Measurements from ENCODE around the gene YBX1.

Gene YBX1

DNA sequence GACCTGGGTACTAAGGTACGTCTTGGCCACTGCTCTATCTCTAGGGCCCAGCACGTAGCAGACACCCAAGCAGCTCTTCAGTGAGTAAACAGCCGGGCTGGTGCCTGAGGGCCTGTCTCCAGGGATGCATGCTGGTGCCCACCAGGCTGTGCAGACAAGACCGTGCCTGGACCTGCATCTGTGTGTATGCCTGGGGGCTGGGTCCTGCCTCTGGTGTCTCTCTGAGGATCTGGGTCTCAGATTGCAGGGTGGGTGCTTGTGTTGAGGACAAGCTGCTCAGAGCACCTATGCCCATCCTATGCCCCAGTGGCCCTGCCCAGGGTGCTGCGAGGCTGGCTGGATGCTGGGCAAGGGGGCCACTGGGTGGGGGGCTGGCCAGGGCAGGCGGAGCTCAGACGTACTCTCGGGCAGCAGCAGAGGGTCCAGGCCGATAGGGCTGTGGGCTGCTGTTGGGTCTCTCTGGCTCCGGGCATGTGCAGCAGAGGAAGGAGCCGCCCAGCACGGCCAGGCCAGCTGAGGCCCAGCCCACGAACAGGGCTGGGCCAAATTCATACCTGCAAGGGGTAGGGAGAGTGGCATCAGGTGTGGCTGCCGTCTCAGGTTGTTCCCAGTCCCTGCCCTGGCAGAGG is 53.4 kb downstream of the YBX1 start:
- DNase-seq: no peak

DNA sequence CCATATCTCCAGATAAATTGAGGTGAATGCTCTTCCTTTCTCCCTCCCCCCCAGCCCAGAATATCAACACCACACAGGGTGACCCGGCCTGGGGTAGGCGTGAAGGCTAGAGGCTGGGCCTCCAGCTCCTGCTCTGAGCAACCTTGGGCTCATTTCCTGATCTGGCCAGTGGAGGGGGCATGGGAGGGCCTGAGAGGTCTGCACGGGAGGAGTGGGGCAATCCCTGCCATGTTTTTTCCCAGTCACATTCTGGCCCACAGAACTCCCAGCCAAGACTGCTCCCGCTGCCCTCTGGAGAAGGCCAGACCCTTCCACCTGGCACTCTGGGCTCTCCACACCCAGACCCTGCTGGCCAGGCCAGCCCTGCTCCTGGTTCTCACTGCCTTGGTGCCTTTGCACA is 53.9 kb downstream of the YBX1 start:
- no peak for DNase-seq

DNA sequence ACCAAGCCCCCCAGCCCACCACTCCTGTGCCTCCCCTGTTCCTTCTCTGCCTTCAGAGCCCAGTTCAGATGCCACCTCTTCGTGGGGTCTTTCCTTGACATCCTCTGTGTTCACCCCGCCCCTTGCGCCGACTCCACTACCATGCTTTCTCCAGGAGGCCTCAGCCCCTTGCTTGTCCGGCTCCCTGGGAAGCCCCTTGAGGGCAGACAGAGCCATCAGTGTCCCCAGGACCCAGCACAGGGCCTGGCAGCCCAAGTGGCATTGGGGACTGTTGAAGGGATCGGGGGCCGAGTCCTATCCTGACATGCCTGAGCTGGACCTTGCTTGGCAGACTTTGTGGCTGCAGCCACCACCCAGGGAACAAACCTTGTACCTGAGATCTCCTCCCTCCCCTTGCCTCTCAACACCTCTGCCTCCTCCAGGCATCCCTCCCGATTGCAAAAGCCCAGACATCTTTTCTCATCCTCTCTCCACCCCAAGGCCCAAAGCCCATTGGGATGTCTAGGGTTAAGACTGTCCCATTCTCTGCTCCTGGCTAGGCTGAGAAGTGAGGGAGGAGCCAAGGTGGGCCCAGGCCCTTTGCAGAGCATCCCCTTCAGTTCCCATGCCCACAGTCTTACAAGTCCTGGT is 54.5 kb downstream of the YBX1 start:
- DNase-seq: no peak

DNA sequence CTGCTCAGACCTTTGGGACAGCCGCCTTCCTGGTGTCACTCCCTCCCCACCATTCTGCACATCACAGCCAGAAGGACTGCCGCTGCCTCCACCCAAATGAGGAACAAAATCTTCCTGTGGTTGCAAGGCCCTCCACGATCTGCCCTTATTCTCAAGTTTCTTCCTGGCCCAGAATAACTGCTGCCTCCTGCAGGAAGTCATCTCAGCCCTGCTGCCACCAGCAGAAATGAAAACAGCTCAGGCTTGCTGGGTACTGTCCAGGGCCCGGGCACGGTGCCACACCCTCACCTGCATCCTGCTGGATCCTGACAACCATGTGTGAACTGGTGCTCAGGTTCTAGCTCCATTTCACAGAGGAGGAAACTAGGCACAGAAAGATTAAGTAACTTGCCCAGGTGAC is 55.0 kb downstream of the YBX1 start:
- DNase-seq: no peak

DNA sequence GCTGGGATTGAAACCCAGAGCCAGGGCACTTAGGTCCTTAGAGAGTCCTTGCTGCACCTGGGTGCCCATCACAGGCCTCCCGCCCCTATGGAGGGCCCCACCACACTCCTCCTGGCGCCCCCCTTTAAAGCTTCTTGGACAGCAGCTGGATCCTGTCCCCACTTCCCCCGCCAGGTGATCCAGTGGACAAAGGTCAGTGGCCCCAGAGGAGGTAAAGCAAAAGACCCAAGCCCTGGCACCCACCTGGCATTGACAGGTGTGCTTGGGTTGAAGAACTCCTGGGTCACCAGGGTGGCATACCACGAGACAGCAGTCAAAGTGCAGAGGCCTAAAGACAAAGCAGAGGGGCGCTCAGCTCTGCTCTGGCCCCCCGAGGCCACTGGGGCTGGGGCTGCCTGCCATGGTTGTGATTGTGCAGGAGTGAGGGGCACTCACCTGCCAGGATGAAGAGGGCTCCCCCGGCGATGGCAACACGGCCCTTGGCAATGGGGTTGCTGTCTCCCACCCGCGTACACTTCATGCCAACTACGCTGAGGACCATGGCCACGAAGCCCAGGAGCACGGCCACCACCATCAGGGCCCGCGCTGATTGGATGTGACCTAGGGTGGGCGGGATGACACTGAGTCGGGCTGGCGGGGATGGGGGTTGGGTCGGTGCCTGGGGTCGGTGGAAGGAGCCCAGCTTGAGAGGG is 55.9 kb downstream of the YBX1 start:
- DNase-seq: no peak

- DNase-seq: no peak
These were observed 56.5 kb downstream of the YBX1 start for GRCh38 chr1:42738678-42739226.

- DNase-seq: no peak
These were observed 57.8 kb downstream of the YBX1 start, which contains the start of gene CLDN19 for GRCh38 chr1:42739753-42740700. Gene CLDN19 (minus strand): TSS chr1:42740236. CDS start chr1:42740063, 173 bp downstream.

- DNase-seq: no peak
These were observed 58.8 kb downstream of the YBX1 start for GRCh38 chr1:42740851-42741580.

GRCh38 chr1:42741706-42742105 is 59.5 kb downstream of the YBX1 start:
- DNase-seq: no peak

GRCh38 chr1:42742141-42742540 is 59.9 kb downstream of the YBX1 start:
- no peak for DNase-seq

GRCh38 chr1:42742617-42743316 is 60.5 kb downstream of the YBX1 start:
- DNase-seq: no peak

DNA sequence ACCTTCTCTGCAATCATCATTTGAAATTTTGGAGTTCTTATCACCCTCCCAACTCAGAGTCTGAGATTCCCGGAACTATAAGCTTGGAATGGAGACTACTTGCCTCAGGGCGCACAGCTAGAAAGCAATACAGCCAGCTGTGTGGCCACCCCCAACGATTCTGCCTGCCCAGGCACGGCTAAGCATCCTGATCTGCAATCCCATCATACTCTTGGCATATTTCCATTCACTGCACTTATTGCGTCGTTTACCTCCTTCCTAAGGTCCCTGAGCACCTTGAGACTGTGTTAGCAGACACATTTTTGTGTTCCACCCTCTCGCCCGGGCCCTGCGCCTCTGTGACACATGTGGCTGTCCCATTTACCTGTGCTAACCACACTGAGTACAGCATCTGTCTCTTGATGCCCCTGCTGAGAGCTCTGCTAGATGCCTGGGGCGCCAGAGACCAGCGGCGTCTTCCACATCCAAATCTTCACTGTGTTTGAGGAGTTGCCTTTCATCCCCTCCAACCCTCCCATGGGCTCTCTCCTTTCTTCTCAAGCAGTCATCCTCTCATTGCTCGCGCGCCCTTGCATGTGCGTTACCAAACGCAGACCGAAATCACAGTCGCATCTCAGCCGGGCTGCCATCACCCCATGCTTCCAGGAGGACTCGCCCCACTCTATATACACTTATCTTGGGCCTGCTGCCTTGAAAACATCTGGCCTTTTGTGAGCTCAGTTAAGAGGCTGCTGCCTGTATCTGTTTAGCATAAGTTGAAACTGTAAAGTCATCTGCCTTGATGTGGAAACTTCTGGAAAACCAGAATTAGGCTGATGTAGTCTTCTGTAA is 61.3 kb downstream of the YBX1 start:
- no peak for DNase-seq

DNA sequence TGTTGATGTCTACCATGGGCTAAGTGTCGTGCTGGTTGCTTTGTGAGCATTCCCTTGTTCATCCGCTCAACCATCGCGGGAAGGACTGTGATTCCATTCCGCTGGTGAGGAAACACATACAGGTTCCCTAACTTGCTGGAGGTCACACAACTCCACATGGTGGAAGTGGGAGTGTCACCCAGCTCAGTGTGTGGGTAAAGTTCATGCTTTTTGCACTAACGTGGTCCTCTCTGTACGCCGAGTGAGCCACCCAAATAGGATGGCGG is 61.9 kb downstream of the YBX1 start:
- no peak for DNase-seq

DNA sequence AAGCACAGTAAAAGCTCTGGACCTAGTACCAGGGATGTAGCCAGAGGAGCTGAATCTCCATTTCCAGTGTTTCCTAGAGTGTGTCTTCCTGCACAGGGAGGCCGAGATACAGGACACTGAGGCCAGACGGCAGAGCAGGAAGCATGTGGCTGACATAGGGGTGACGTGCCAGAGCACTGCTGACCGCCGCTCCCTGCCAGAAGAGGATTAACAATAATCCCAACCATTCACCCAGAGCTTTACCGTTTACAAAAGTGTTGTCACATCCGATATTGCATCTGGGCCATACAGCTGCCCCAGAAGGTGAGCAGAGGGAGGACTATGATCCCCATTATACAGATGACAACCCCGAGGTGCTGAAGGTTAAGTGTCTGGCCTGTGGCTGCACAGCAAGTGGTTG is 63.6 kb downstream of the YBX1 start:
- no peak for DNase-seq

GRCh38 chr1:42746436-42747105 is 64.4 kb downstream of the YBX1 start:
- DNase-seq: no peak

DNA sequence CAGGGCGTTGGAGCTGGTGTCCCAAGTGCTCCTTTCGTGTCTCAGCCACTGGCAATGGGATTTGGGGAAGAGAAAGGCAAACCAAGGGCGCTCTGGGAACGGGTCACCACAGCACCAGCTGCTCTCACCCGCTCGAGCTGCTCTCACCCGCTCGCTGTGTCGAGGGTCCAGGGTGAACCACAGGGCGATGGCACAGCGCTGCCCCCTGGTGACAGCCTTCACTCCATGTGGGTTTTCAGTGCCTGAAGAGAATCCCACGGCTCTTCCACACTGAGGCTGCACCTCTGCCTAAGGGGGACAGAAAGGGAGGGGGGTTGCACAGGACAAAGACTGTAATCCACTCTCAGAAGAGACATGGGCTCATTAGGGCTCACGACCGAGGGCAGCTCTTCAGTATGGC is 64.9 kb downstream of the YBX1 start:
- DNase-seq: no peak

GRCh38 chr1:42748021-42748420 is 65.8 kb downstream of the YBX1 start:
- no peak for DNase-seq

GRCh38 chr1:42748461-42749410 is 66.5 kb downstream of the YBX1 start:
- DNase-seq: no peak

DNA sequence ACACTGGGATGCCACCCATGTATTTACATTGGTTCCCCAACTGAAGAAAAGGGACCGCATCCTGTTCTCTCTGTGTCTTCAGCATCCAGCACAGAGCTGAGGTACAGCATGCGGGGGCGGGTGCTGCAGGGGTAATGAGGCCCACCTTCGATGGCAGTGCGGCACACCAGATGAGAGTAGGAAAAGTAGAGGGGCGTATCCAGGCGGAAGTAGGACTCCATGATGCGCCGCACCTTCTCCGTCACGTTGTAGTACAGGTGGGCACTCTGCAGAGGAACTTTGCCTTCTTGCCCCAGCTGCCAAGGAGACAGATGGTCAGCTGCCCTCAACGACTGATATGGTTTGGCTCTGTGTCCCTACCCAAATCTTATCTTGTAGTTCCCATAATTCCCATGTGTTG is 67.8 kb downstream of the YBX1 start:
- no peak for DNase-seq

Data from right forelimb (tissue), 1 donor.